ENCODE results near the gene GAL3ST2. TPM values are rescaled to one million over a fixed set of nuclear protein-coding genes. Genes with fewer than 3 reads are reported as not detected.

The GAL3ST2 gene
- total RNA-seq, 1 donor from 2014 or later: not detected

DNA sequence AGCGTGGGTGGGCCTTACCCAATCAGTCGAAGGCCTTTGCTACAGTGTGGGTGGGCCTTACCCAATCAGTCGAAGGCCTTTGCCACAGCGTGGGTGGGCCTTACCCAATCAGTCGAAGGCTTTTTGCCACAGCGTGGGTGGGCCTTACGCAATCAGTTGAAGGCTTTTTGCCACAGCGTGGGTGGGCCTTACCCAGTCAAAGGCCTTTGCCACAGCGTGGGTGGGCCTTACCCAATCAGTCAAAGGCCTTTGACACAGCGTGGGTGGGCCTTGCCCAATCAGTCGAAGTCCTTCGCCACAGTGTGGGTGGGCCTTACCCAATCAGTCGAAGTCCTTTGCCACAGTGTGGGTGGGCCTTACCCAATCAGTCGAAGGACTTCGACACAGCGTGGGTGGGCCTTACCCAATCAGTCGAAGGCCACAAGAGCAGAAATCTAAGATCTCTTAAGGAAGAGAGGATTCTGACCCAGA is 16.3 kb upstream of the GAL3ST2 start:
- DNase-seq (ENCODE audit: low read depth): no peak
- TF ChIP-seq, protein P1, sequence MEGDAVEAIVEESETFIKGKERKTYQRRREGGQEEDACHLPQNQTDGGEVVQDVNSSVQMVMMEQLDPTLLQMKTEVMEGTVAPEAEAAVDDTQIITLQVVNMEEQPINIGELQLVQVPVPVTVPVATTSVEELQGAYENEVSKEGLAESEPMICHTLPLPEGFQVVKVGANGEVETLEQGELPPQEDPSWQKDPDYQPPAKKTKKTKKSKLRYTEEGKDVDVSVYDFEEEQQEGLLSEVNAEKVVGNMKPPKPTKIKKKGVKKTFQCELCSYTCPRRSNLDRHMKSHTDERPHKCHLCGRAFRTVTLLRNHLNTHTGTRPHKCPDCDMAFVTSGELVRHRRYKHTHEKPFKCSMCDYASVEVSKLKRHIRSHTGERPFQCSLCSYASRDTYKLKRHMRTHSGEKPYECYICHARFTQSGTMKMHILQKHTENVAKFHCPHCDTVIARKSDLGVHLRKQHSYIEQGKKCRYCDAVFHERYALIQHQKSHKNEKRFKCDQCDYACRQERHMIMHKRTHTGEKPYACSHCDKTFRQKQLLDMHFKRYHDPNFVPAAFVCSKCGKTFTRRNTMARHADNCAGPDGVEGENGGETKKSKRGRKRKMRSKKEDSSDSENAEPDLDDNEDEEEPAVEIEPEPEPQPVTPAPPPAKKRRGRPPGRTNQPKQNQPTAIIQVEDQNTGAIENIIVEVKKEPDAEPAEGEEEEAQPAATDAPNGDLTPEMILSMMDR (conservative IDR thresholded peaks at IDR 0.05; ENCODE audit: low read depth, low read length): no peak
- H3K4me3 ChIP-seq (ENCODE audit: low read depth, low read length): no peak overlapping the region

DNA sequence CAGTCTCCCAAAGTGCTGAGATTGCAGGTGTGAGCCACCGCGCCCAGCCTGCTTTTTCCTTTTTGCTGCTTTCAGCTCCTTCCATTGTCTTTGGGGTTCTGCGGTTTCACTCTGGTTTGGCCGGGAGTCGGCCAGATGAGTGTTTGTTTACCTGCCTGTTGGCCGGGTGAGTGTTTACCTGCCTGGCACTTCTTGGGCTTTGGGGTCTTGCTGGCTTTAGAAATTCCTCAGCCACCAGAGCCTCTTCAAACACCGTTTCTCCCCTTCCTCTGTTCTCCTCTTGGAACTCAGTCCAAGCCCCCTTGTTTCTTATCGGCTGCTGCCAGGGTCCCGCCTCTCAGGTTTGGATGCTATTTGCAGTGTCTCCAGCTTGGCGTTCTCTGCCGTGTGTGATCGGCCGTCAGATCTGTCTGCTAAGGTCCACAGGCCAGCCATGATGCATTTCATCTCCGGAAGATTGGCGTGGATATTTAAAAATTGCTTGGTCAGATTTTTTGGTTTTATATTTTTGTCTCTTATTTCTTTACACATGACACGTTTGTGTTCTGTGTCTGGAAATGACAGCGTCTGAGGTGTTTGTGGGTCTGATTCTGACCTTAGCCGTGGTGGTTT is 14.2 kb upstream of the GAL3ST2 start:
- no peak for DNase-seq (ENCODE audit: low read depth)
- no peak overlapping the region for H3K4me3 ChIP-seq (ENCODE audit: low read depth, low read length)
- TF ChIP-seq, protein P1 (conservative IDR thresholded peaks at IDR 0.05; ENCODE audit: low read depth, low read length): no peak

DNA sequence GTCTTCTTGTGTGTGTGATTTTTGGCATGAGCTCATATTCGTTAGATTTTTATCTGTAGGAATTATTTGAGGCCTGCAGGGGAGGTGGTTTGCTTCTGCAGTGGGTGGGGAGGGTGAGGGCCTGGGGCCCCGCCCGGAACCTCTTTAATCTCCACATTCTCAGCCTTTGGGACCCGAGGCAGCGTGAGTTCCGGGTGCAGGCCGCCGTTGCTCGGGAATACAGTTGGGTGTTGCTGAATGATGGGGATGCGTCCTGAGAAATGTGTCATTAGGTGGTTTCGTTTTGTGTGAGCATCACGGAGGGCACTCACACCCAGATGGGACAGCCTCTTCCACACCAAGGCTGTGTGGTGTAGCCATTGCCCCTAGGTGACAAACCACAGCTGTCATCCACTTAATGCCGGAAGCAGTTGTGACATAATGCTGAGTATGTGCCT is 13.7 kb upstream of the GAL3ST2 start:
- no peak for DNase-seq (ENCODE audit: low read depth)
- TF ChIP-seq, protein P1 (conservative IDR thresholded peaks at IDR 0.05; ENCODE audit: low read depth, low read length): no peak
- H3K4me3 ChIP-seq (ENCODE audit: low read depth, low read length): no peak overlapping the region

DNA sequence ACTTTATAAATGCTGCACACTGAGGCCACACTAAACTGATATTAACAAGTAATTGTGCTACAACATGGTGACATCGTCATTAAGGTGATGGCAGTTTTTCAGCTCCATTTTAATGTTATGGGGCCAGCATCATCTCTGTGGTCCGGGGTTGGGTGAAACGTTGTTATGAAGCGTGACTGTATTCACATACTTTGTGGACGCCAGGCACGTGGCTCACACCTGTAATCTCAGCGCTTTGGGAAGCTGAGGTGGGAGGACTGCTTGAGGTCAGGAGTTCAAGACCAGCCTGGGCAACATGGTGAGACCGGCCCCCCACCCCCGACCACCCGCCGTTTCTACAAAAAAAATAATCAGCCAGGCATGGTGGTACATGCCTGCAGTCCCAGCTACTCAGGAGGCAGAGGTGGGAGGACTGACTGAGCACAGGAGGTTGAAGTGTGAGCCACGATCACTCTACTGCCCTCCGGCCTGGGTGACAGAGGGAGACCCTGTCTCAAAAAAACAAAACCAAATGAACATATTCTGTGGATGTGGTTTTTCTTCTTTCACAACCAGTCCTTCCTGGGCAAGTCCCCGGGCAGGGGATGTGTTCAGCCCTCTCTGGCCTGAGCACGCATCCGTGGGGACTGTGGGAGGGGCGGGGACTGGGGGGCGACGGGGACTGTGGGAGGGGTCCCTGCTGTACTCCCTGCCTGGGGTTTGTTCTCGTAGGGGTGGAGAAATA is 12.9 kb upstream of the GAL3ST2 start:
- TF ChIP-seq, protein P1 (conservative IDR thresholded peaks at IDR 0.05; ENCODE audit: low read depth, low read length): no peak
- H3K4me3 ChIP-seq (ENCODE audit: low read depth, low read length): no peak overlapping the region
- DNase-seq (ENCODE audit: low read depth): no peak

DNA sequence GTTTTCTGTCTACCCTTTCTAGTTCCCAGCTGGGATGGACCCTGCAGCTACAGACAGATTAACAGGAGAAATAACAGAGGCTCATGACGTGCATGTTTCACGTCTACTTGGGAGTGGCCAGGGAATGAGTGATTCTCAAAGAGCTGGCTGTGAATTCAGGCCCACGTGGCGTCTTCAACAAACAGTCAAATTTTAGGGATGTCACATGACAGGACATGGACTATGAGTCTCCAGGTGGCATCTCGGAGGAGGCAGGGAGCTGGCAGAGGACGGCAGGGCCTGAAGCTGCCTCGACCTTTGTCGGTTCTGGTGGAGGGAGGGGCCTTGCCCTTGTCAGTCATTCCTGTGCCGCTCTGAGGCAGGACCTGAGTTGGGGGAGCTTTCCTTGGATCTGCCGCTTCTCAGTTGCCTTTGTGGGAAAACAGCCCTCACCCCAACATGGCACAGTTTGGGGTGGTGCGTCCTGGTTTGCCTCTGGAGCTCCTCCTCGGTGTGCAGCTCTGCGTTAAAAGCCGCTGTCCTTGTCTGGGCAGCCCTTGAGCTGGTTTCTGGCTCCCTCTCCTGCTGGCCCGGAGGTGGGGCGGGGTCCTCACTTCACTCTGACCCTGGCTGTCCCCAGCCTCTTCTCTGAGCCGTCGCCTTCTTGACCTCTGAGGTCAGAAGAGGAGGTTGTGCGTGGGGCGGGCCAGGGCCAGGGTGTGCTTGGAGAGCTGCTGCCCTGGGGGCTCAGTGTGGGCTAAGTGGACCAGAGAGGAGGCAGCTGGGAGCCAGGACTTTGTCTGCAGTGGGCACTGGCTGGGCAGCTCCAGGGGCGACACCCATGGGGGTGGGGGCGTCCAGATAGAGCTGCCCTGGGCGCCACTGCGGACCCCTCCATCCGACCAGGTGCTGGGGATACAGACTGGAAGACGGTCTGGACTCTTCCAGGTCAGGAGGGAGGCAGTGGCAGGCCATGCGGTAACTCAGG is 12.1 kb upstream of the GAL3ST2 start:
- DNase-seq (ENCODE audit: low read depth): no peak
- H3K4me3 ChIP-seq (ENCODE audit: low read depth, low read length): no peak overlapping the region
- TF ChIP-seq, protein P1 (conservative IDR thresholded peaks at IDR 0.05; ENCODE audit: low read depth, low read length): no peak

DNA sequence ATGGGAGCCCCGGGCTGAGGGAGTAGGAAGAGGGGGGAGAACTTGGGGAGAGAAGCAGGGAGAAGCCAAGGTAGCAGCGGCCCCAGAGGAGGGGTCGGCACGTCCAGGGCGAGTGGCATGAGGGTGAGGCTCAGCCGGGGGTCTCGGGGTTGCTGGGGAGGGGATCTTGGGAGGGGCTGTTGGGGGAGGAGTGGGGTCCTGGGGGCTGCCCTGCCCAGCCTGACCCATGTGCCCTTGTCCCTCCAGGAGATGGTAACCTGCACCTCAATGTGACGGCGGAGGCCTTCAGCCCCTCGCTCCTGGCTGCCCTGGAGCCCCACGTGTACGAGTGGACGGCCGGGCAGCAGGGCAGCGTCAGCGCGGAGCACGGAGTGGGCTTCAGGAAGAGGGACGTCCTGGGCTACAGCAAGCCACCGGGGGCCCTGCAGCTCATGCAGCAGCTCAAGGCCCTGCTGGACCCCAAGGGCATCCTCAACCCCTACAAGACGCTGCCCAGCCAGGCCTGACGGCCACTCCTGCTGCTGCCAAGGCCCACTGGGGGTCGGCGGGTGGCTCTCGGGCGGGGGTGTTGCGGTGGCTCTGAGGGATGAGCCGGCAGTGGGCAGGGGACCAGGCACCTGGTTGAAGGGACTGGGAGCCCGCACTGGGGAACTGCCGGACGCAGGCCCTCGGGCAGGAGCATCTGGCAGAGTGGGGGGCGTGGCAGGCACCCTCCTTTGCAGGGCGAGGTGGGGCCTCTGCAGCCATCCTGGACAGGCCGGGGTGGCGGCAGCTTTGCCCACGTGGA is 9.0 kb upstream of the GAL3ST2 start:
- no peak for DNase-seq (ENCODE audit: low read depth)
- no peak overlapping the region for H3K4me3 ChIP-seq (ENCODE audit: low read depth, low read length)
- TF ChIP-seq, protein P1 (conservative IDR thresholded peaks at IDR 0.05; ENCODE audit: low read depth, low read length): no peak
